SK-N-SH (cell line): Measurements from ENCODE around the gene KCNQ5. TPM values are rescaled to one million over a fixed set of nuclear protein-coding genes. Genes with fewer than 3 reads are reported as not detected.

Source experiments
- CTCF ChIA-PET: fragments of 300-600, 350-600 bp; formaldehyde crosslinking; extraction: SDS; loops from one replicate; lab custom pipeline; 2021; lab: Yijun Ruan, JAX
- POLR2A ChIA-PET: fragments of 350-600 bp; sonication (Branson Sonifier 250); formaldehyde crosslinking; extraction: SDS; loops from one replicate; lab custom pipeline; 2020; ENCODE audit warnings: antibody characterized with exemption, inconsistent platforms; lab: Yijun Ruan, JAX
- DNase-seq: peaks from one replicate; pipeline ENCODE4 v3.0.0; 2012
- H2AFZ ChIP-seq: fragments of 200-600 bp; sonication (generic); 2 replicates; pipeline ENCODE4 v1.8.1; 2016; ENCODE audit warnings: antibody characterized with exemption, mild to moderate bottlenecking, low read depth
- H3F3A ChIP-seq: fragments of 200-600 bp; sonication (generic); replicated peaks from 2 replicates; pipeline ENCODE3; 2016; ENCODE audit warnings: antibody characterized with exemption, mild to moderate bottlenecking; ENCODE audit not compliant: insufficient read depth
- H3K27ac ChIP-seq, 2 experiments: fragments of 200-500 bp in 1 of 2; fragments of 200-600 bp in 1 of 2; sonication (Bioruptor generic) in 1 of 2; sonication (generic), shearing (Covaris generic) in 1 of 2; 2 replicates each; pipeline versions ENCODE4 v1.5.1 to v1.6.1; 2014 to 2016; ENCODE audit warnings: low read depth in 2 of 2, inconsistent platforms in 1 of 2, low read length in 1 of 2, mild to moderate bottlenecking in 1 of 2, mixed read lengths in 1 of 2
- H3K27me3 ChIP-seq: fragments of 200-600 bp; sonication (generic), shearing (Covaris generic); 2 replicates; pipeline ENCODE4 v1.6.1; 2016; ENCODE audit warnings: mixed run types; ENCODE audit not compliant: insufficient read depth
- H3K36me3 ChIP-seq, 2 experiments: fragments of 200-500 bp in 1 of 2; fragments of 200-600 bp in 1 of 2; sonication (Bioruptor generic) in 1 of 2; sonication (generic) in 1 of 2; replicated peaks in 1 of 2; 2 replicates each; pipeline versions ENCODE3 to v1.5.1; 2014 to 2016; ENCODE audit warnings: low read length in 1 of 2, mild to moderate bottlenecking in 1 of 2; ENCODE audit not compliant: insufficient read depth in 2 of 2, control insufficient read depth in 1 of 2
- H3K4me1 ChIP-seq, 2 experiments: fragments of 200-500 bp in 1 of 2; fragments of 200-600 bp in 1 of 2; sonication (Bioruptor generic) in 1 of 2; sonication (generic), shearing (Covaris generic) in 1 of 2; 2 replicates each; pipeline versions ENCODE4 v1.5.1 to v1.6.1; 2014 to 2016; ENCODE audit warnings: low read depth in 1 of 2, low read length in 1 of 2, mixed run types in 1 of 2; ENCODE audit not compliant: insufficient read depth in 2 of 2, control insufficient read depth in 1 of 2
- H3K4me2 ChIP-seq: fragments of 200-600 bp; sonication (generic), shearing (Covaris generic); 2 replicates; pipeline ENCODE4 v1.6.1; 2017; ENCODE audit warnings: mixed run types
- H3K4me3 ChIP-seq, 2 experiments: fragments of 200-500 bp in 1 of 2; fragments of 200-600 bp in 1 of 2; sonication (Bioruptor generic) in 1 of 2; sonication (generic), shearing (Covaris generic) in 1 of 2; 2 replicates each; pipeline versions ENCODE4 v1.5.1 to v1.8.1; 2014 to 2016; ENCODE audit warnings: low read depth in 2 of 2, inconsistent platforms in 1 of 2, low read length in 1 of 2, mild to moderate bottlenecking in 1 of 2, mixed read lengths in 1 of 2, moderate library complexity in 1 of 2
- H3K79me2 ChIP-seq: fragments of 200-600 bp; sonication (generic); 2 replicates; pipeline ENCODE4 v1.8.1; 2017; ENCODE audit warnings: mild to moderate bottlenecking; ENCODE audit not compliant: insufficient read depth
- H3K9ac ChIP-seq: fragments of 200-600 bp; sonication (generic); 2 replicates; pipeline ENCODE4 v1.6.1; 2017; ENCODE audit warnings: mixed run types
- H3K9me2 ChIP-seq: fragments of 200-600 bp; sonication (generic); 2 replicates; pipeline ENCODE4 v1.6.1; 2017; ENCODE audit warnings: mixed run types
- H3K9me3 ChIP-seq: fragments of 200-600 bp; sonication (generic); 2 replicates; pipeline ENCODE4 v1.6.1; 2017; ENCODE audit warnings: mixed run types, mild to moderate bottlenecking, moderate library complexity
- H4K20me1 ChIP-seq: fragments of 200-600 bp; sonication (generic); 2 replicates; pipeline ENCODE4 v1.6.1; 2017; ENCODE audit warnings: mild to moderate bottlenecking, mixed run types; ENCODE audit not compliant: insufficient read depth
- GATA2 ChIP-seq: sonication (generic); formaldehyde crosslinking; IDR thresholded peaks from 2 replicates; pipeline ENCODE4 v1.5.0; 2020; ENCODE audit warnings: mild to moderate bottlenecking, missing genetic modification reagents
- MXI1 ChIP-seq: IDR thresholded peaks from 2 replicates; pipeline ENCODE4 v1.6.1; 2012; ENCODE audit warnings: mild to moderate bottlenecking, low read depth, low read length, improper control_type of control experiment
- NFIC ChIP-seq: IDR thresholded peaks from 2 replicates; pipeline ENCODE4 v1.4.0; 2012; ENCODE audit warnings: borderline replicate concordance
- REST ChIP-seq: IDR thresholded peaks from 2 replicates; pipeline ENCODE4 v1.6.1; 2012; ENCODE audit warnings: mild to moderate bottlenecking, low read depth, low read length, moderate library complexity
- RFX5 ChIP-seq: IDR thresholded peaks from 2 replicates; pipeline ENCODE4 v1.6.1; 2012; ENCODE audit warnings: mild to moderate bottlenecking, improper control_type of control experiment, low read length
- RXRA ChIP-seq: IDR thresholded peaks from 2 replicates; pipeline ENCODE4 v1.4.0; 2012; ENCODE audit warnings: low read depth, mild to moderate bottlenecking, borderline replicate concordance
- ZBTB33 ChIP-seq: IDR thresholded peaks from 2 replicates; pipeline ENCODE4 v1.4.0; 2012; ENCODE audit warnings: low read depth, borderline replicate concordance
- WGBS: methylation state at CpG from one replicate; pipeline ENCODE4 v1.1.6; 2017; ENCODE audit warnings: low lambda C conversion rate; 5-methylcytosine and 5-hydroxymethylcytosine counted together
- polyA plus RNA-seq, 3 experiments: library from polyadenylated mRNA; depleted of rRNA; stranded (reverse); fragments of >200 nt; gene quantifications; 2 replicates each; pipeline ENCODE4 v1.2.3, GENCODE V29; 2012
- TF ChIP-seq, protein P1 (sequence below): fragments of 150-350 bp; IDR thresholded peaks from 2 replicates; pipeline ENCODE4 v1.6.1; 2016; ENCODE audit warnings: mild to moderate bottlenecking, low read depth, low read length
- TF ChIP-seq, protein P2 (sequence below): fragments of 150-350 bp; IDR thresholded peaks from 2 replicates; pipeline ENCODE4 v1.6.1; 2017; ENCODE audit warnings: antibody characterized with exemption, low read length, low read depth, borderline replicate concordance
- TF ChIP-seq, protein P3 (sequence below): IDR thresholded peaks from 2 replicates; pipeline ENCODE4; 2012

The KCNQ5 gene
- polyA plus RNA-seq, 1 of the 3 experiments (the other 2 are of a cell fraction), result 3.2 TPM

DNA sequence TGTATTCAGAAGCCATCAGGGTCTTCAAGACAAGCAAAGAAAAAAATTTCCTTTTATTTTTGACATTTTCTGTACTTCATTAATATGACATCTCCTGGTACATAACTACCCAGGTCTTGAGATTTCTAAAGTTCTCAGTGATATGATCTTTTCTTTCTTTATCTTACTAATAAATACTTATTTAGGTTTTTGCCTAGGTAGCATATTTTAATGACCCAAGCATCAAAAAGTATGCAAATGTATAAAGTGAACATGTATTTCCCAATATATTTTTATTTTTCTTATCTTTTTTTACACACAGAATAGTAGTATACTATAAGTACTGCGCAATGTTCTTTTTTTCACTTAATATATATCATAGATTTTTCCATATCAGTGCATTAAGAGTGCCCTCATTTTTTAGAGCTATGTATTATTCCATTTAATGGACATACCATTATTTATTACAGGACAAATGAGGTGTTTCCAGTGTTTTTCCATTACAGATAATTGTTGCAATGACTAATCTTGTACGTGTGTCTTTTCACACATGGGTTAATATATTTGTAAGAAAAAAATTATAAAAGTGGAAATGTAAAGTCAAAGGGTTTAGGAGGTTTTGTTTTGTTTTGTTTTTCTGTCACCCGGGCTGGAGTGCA is 107.0 kb downstream of the KCNQ5 start:
- H3K36me3 ChIP-seq, result peaks cover 0 to 17% of the 10 kb centered on the region in 2 experiments
- no peaks in the 10 kb centered on the region for H3F3A ChIP-seq
- H3K4me1 ChIP-seq, result peaks cover 0 to 6% of the 10 kb centered on the region in 2 experiments; a peak in 2 of 4 replicates
- H4K20me1 ChIP-seq, result no peaks in the 10 kb centered on the region
- no peak overlapping the region for H3K27ac ChIP-seq
- peaks cover 55% of the 10 kb centered on the region for H3K79me2 ChIP-seq
- H3K9ac ChIP-seq, result no peak overlapping the region
- WGBS, result 76% methylated on average over 3 of the region's 3 CpGs
- DNase-seq, result no peak
- TF ChIP-seq RXRA, result no peak
- TF ChIP-seq, protein P1, sequence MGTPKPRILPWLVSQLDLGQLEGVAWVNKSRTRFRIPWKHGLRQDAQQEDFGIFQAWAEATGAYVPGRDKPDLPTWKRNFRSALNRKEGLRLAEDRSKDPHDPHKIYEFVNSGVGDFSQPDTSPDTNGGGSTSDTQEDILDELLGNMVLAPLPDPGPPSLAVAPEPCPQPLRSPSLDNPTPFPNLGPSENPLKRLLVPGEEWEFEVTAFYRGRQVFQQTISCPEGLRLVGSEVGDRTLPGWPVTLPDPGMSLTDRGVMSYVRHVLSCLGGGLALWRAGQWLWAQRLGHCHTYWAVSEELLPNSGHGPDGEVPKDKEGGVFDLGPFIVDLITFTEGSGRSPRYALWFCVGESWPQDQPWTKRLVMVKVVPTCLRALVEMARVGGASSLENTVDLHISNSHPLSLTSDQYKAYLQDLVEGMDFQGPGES, result no peak
- TF ChIP-seq, all 33 proteins: peak for 0
- CTCF ChIA-PET, result no interaction called here
- POLR2A ChIA-PET, result no interaction called here
- Histone ChIP-seq H2AFZ (no peak overlapping the region), H3K27me3 (no peaks in the 10 kb centered on the region), H3K9me3 (0 out of 2 replicates have a peak, but pooled peaks cover 7% of the 10 kb centered on the region), H3K4me2 (no peak overlapping the region), H3K9me2 (no peaks in the 10 kb centered on the region), H3K4me3 (no peak overlapping the region)

- no peaks in the 10 kb centered on the region for H4K20me1 ChIP-seq
- ChIA-PET POLR2A (no interaction called here), CTCF (no interaction called here)
Measured at GRCh38 chr6:72733045-72733444, 111.2 kb downstream of the KCNQ5 start.

More at GRCh38 chr6:72733045-72733444, 111.2 kb downstream of the KCNQ5 start:
- TF ChIP-seq MXI1 (no peak), REST (no peak), ZBTB33 (no peak), RFX5 (no peak), GATA2 (CRISPR knock-in tag) (no peak), NFIC (no peak)
- TF ChIP-seq, protein P1, result no peak
- TF ChIP-seq, protein P2, sequence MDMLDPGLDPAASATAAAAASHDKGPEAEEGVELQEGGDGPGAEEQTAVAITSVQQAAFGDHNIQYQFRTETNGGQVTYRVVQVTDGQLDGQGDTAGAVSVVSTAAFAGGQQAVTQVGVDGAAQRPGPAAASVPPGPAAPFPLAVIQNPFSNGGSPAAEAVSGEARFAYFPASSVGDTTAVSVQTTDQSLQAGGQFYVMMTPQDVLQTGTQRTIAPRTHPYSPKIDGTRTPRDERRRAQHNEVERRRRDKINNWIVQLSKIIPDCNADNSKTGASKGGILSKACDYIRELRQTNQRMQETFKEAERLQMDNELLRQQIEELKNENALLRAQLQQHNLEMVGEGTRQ, result no peak
- TF ChIP-seq, protein P3, sequence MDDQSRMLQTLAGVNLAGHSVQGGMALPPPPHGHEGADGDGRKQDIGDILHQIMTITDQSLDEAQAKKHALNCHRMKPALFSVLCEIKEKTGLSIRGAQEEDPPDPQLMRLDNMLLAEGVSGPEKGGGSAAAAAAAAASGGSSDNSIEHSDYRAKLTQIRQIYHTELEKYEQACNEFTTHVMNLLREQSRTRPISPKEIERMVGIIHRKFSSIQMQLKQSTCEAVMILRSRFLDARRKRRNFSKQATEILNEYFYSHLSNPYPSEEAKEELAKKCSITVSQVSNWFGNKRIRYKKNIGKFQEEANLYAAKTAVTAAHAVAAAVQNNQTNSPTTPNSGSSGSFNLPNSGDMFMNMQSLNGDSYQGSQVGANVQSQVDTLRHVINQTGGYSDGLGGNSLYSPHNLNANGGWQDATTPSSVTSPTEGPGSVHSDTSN, result no peak
- TF ChIP-seq, all 33 proteins: peak for 0
- H3K27ac ChIP-seq, result no peak overlapping the region
- 0 out of 2 replicates have a peak, but pooled peaks cover 7% of the 10 kb centered on the region for H3K9me3 ChIP-seq
- H3K79me2 ChIP-seq, result peaks cover 44% of the 10 kb centered on the region
- H3K36me3 ChIP-seq, result peaks cover 0 to 24% of the 10 kb centered on the region in 2 experiments
- H3F3A ChIP-seq, result peaks cover 7% of the 10 kb centered on the region
- 89% methylated on average over 2 of the region's 2 CpGs for WGBS
- H3K4me1 ChIP-seq, result no peaks in the 10 kb centered on the region
- DNase-seq, result no peak
- no peak overlapping the region for H3K9ac ChIP-seq
- no peaks in the 10 kb centered on the region for H3K9me2 ChIP-seq
- H3K4me2 ChIP-seq, result no peak overlapping the region
- H2AFZ ChIP-seq, result no peak overlapping the region
- H3K4me3 ChIP-seq, result no peak overlapping the region
- H3K27me3 ChIP-seq, result no peaks in the 10 kb centered on the region
